ENCODE data around the gene CNPY1. TPM values are rescaled to one million over a fixed set of nuclear protein-coding genes. Genes with fewer than 3 reads are reported as not detected.
"Not testable (repeated sequence)": the region's sequence is repeated elsewhere in the genome, so short reads cannot be mapped to it uniquely, and the experiment has no call there.

Gene CNPY1
- total RNA-seq, 1 donor from 2014 or later, result not detected

- no peak for DNase-seq (ENCODE audit: extremely low read depth, low read depth, low spot score)
Observed at GRCh38 chr7:155534691-155535090, 11.7 kb downstream of the CNPY1 start.

GRCh38 chr7:155533827-155534690, 12.3 kb downstream of the CNPY1 start:
- DNase-seq (ENCODE audit: extremely low read depth, low read depth, low spot score), result no peak

- DNase-seq (ENCODE audit: extremely low read depth, low read depth, low spot score), result no peak
Observed at GRCh38 chr7:155533120-155533826, 13.1 kb downstream of the CNPY1 start.

- no peak for DNase-seq (ENCODE audit: extremely low read depth, low read depth, low spot score)
Observed at GRCh38 chr7:155532792-155533119, 13.6 kb downstream of the CNPY1 start.

GRCh38 chr7:155531681-155532080, 14.7 kb downstream of the CNPY1 start:
- DNase-seq (ENCODE audit: extremely low read depth, low read depth, low spot score), result no peak

GRCh38 chr7:155530601-155531000, 15.8 kb downstream of the CNPY1 start:
- DNase-seq (ENCODE audit: extremely low read depth, low read depth, low spot score), result no peak

GRCh38 chr7:155529845-155530244, 16.5 kb downstream of the CNPY1 start:
- DNase-seq (ENCODE audit: extremely low read depth, low read depth, low spot score), result no peak

- DNase-seq (ENCODE audit: extremely low read depth, low read depth, low spot score), result no peak
Observed at GRCh38 chr7:155529346-155529745, 17.0 kb downstream of the CNPY1 start.

GRCh38 chr7:155527664-155528063, 18.7 kb downstream of the CNPY1 start:
- DNase-seq (ENCODE audit: extremely low read depth, low read depth, low spot score), result no peak

- DNase-seq (ENCODE audit: extremely low read depth, low read depth, low spot score), result no peak
Observed at GRCh38 chr7:155526225-155526624, 20.1 kb downstream of the CNPY1 start.

GRCh38 chr7:155524018-155524556, 22.3 kb downstream of the CNPY1 start:
- DNase-seq (ENCODE audit: extremely low read depth, low read depth, low spot score), result no peak

GRCh38 chr7:155523168-155523675, 23.1 kb downstream of the CNPY1 start:
- DNase-seq (ENCODE audit: extremely low read depth, low read depth, low spot score), result no peak

GRCh38 chr7:155521743-155522398, 24.5 kb downstream of the CNPY1 start:
- no peak for DNase-seq (ENCODE audit: extremely low read depth, low read depth, low spot score)

- no peak for DNase-seq (ENCODE audit: extremely low read depth, low read depth, low spot score)
Observed at GRCh38 chr7:155521007-155521742, 25.2 kb downstream of the CNPY1 start.

- no peak for DNase-seq (ENCODE audit: extremely low read depth, low read depth, low spot score)
Observed at GRCh38 chr7:155520114-155520513, 26.2 kb downstream of the CNPY1 start.

GRCh38 chr7:155519358-155519757, 27.0 kb downstream of the CNPY1 start:
- DNase-seq (ENCODE audit: extremely low read depth, low read depth, low spot score), result not testable (repeated sequence)

- no peak for DNase-seq (ENCODE audit: extremely low read depth, low read depth, low spot score)
Observed at GRCh38 chr7:155518633-155519032, 27.7 kb downstream of the CNPY1 start.

- no peak for DNase-seq (ENCODE audit: extremely low read depth, low read depth, low spot score)
Observed at GRCh38 chr7:155517969-155518368, 28.4 kb downstream of the CNPY1 start.

- DNase-seq (ENCODE audit: extremely low read depth, low read depth, low spot score), result no peak
Observed at GRCh38 chr7:155517452-155517851, 28.9 kb downstream of the CNPY1 start.

- DNase-seq (ENCODE audit: extremely low read depth, low read depth, low spot score), result no peak
Observed at GRCh38 chr7:155516466-155516865, 29.9 kb downstream of the CNPY1 start.

Measured in glomerular endothelial cell (primary cell).